Measurements from ENCODE around the gene DYRK1B.

Gene DYRK1B

GRCh38 chr19:39873385-39873784 is 39.4 kb upstream of the DYRK1B start (continued):
- TF ChIP-seq, protein P1, sequence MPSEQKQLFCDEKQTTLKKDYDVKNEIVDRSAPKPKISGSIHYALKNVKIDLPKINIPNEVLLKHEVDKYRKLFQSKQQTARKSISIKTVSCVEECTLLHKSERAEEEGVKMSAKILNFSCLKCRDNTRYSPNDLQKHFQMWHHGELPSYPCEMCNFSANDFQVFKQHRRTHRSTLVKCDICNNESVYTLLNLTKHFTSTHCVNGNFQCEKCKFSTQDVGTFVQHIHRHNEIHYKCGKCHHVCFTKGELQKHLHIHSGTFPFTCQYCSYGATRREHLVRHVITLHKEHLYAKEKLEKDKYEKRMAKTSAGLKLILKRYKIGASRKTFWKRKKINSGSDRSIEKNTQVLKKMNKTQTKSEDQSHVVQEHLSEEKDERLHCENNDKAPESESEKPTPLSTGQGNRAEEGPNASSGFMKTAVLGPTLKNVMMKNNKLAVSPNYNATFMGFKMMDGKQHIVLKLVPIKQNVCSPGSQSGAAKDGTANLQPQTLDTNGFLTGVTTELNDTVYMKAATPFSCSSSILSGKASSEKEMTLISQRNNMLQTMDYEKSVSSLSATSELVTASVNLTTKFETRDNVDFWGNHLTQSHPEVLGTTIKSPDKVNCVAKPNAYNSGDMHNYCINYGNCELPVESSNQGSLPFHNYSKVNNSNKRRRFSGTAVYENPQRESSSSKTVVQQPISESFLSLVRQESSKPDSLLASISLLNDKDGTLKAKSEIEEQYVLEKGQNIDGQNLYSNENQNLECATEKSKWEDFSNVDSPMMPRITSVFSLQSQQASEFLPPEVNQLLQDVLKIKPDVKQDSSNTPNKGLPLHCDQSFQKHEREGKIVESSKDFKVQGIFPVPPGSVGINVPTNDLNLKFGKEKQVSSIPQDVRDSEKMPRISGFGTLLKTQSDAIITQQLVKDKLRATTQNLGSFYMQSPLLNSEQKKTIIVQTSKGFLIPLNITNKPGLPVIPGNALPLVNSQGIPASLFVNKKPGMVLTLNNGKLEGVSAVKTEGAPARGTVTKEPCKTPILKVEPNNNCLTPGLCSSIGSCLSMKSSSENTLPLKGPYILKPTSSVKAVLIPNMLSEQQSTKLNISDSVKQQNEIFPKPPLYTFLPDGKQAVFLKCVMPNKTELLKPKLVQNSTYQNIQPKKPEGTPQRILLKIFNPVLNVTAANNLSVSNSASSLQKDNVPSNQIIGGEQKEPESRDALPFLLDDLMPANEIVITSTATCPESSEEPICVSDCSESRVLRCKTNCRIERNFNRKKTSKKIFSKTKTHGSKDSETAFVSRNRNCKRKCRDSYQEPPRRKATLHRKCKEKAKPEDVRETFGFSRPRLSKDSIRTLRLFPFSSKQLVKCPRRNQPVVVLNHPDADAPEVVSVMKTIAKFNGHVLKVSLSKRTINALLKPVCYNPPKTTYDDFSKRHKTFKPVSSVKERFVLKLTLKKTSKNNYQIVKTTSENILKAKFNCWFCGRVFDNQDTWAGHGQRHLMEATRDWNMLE (tag by site-specific recombination; conservative IDR thresholded peaks at IDR 0.05; ENCODE audit: low read depth) = no peak
- TF ChIP-seq ZNF184 (tag by site-specific recombination; IDR thresholded peaks at IDR 0.05) (no peak), PATZ1 (tag by site-specific recombination; IDR thresholded peaks at IDR 0.05) (no peak)
- TF ChIP-seq, protein P2, sequence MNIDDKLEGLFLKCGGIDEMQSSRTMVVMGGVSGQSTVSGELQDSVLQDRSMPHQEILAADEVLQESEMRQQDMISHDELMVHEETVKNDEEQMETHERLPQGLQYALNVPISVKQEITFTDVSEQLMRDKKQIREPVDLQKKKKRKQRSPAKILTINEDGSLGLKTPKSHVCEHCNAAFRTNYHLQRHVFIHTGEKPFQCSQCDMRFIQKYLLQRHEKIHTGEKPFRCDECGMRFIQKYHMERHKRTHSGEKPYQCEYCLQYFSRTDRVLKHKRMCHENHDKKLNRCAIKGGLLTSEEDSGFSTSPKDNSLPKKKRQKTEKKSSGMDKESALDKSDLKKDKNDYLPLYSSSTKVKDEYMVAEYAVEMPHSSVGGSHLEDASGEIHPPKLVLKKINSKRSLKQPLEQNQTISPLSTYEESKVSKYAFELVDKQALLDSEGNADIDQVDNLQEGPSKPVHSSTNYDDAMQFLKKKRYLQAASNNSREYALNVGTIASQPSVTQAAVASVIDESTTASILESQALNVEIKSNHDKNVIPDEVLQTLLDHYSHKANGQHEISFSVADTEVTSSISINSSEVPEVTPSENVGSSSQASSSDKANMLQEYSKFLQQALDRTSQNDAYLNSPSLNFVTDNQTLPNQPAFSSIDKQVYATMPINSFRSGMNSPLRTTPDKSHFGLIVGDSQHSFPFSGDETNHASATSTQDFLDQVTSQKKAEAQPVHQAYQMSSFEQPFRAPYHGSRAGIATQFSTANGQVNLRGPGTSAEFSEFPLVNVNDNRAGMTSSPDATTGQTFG (tag by site-specific recombination; IDR thresholded peaks at IDR 0.05; ENCODE audit: borderline replicate concordance) = no peak

- Histone ChIP-seq H3K4me3 (ENCODE audit: low read depth, low read length) (no peak overlapping the region), H3K4me1 (ENCODE audit: control insufficient read depth, insufficient read depth, low read length) (peaks cover 6% of the 10 kb centered on the region), H3K27ac (ENCODE audit: extremely low read depth, low read depth, low read length) (no peak overlapping the region), H3K36me3 (ENCODE audit: control insufficient read depth in 2 of 2, insufficient read depth in 1 of 2, low read length in 2 of 2) (no peaks in the 10 kb centered on the region), H3K9me3 (ENCODE audit: control insufficient read depth, insufficient read depth, low read depth, low read length) (no peaks in the 10 kb centered on the region)
- TF ChIP-seq EGR2 (tag by site-specific recombination; IDR thresholded peaks at IDR 0.05; ENCODE audit: low read depth) (peak; percentile 55; the same call in 1 of the 2 replicates), ZBTB49 (tag by site-specific recombination; IDR thresholded peaks at IDR 0.05; ENCODE audit: low read depth) (no peak), ZNF513 (tag by site-specific recombination; IDR thresholded peaks at IDR 0.05) (no peak), ZNF48 (tag by site-specific recombination; IDR thresholded peaks at IDR 0.05) (no peak), ZNF23 (tag by site-specific recombination; IDR thresholded peaks at IDR 0.05; ENCODE audit: borderline replicate concordance) (0 out of 2 replicates have a peak, but pooled peaks have one; percentile 14)
- TF ChIP-seq, protein P3, sequence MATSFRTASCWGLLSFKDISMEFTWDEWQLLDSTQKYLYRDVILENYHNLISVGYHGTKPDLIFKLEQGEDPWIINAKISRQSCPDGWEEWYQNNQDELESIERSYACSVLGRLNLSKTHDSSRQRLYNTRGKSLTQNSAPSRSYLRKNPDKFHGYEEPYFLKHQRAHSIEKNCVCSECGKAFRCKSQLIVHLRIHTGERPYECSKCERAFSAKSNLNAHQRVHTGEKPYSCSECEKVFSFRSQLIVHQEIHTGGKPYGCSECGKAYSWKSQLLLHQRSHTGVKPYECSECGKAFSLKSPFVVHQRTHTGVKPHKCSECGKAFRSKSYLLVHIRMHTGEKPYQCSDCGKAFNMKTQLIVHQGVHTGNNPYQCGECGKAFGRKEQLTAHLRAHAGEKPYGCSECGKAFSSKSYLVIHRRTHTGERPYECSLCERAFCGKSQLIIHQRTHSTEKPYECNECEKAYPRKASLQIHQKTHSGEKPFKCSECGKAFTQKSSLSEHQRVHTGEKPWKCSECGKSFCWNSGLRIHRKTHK (tag by site-specific recombination; IDR thresholded peaks at IDR 0.05) = no peak
- ChIA-PET CTCF (interaction anchor here (0.7 kb wide), 1 partner anchor 27 kb away, joined by 3 read pairs; no protein-coding TSS in a partner anchor), POLR2A (no interaction called here)
These were observed 38.2 kb upstream of the DYRK1B start for GRCh38 chr19:39871886-39872866.
